ENCODE data around the gene SPG7. TPM values are rescaled to one million over a fixed set of nuclear protein-coding genes. Genes with fewer than 3 reads are reported as not detected.
A peak's percentile ranks its signal among the peaks of the same experiment; 100 is the strongest.
"Not testable (repeated sequence)": the region's sequence is repeated elsewhere in the genome, so short reads cannot be mapped to it uniquely, and the experiment has no call there.

SPG7 gene
- total RNA-seq, 2 donors from 2014 or later, result 72.8 to 216 TPM

DNA sequence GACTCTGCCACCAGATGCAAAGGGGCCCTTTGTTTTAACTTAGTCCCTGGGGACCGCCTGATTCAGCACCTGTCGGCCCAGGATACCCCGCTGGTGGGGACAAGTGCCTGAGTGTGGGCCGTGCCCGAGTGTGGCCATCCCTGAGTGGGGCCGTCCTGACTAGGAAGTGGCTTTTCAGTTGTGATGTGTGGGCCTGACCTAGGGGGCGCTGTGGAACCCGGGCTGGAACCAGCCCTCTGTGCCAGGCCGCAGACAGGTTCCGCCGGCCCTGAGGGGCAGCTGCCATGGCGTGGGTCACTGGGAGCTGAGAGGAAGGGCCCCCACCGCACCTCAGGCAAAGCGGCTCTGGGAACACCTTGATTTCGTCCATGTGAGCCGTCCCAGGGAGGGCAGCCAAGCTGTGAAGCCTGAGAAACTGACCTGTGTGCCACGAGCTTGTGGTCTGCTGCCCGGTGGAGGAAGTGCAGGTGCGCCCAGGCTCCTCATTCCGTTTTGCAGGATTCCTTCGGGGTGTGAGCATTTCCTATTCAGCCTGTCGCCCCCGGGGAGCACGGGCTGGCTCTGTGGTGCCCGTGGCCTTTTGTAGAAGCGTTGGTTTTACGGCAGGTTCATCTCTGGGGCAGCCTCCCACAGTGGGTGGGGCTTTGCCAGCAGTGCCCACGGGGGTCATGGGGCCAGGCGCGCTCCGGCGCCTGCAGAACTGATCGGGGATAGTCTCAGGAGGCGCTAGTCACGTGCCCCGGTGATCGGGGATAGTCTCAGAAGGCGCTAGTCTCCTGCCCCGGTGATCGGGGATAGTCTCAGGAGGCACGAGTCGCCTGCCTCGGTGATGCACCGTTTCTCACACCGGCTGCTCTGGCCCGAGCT lies 57.5 kb downstream of the SPG7 start:
- no peak for DNase-seq (ENCODE audit: low spot score)
- Histone ChIP-seq H3K9me3 (no peaks in the 10 kb centered on the region), H3K4me1 (peaks cover 0 to 40% of the 10 kb centered on the region in 2 donors), H3K27ac (peak overlapping the region in 1 of 2 donors; percentile 12), H3K4me3 (peak overlapping the region in 1 of 2 donors; percentile 35), H3K27me3 (no peaks in the 10 kb centered on the region), H3K36me3 (peaks cover 39% of the 10 kb centered on the region)
- TF ChIP-seq, protein P1, sequence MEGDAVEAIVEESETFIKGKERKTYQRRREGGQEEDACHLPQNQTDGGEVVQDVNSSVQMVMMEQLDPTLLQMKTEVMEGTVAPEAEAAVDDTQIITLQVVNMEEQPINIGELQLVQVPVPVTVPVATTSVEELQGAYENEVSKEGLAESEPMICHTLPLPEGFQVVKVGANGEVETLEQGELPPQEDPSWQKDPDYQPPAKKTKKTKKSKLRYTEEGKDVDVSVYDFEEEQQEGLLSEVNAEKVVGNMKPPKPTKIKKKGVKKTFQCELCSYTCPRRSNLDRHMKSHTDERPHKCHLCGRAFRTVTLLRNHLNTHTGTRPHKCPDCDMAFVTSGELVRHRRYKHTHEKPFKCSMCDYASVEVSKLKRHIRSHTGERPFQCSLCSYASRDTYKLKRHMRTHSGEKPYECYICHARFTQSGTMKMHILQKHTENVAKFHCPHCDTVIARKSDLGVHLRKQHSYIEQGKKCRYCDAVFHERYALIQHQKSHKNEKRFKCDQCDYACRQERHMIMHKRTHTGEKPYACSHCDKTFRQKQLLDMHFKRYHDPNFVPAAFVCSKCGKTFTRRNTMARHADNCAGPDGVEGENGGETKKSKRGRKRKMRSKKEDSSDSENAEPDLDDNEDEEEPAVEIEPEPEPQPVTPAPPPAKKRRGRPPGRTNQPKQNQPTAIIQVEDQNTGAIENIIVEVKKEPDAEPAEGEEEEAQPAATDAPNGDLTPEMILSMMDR (IDR thresholded peaks at IDR 0.05), result peak in 1 of 2 donors; percentile 65

DNA sequence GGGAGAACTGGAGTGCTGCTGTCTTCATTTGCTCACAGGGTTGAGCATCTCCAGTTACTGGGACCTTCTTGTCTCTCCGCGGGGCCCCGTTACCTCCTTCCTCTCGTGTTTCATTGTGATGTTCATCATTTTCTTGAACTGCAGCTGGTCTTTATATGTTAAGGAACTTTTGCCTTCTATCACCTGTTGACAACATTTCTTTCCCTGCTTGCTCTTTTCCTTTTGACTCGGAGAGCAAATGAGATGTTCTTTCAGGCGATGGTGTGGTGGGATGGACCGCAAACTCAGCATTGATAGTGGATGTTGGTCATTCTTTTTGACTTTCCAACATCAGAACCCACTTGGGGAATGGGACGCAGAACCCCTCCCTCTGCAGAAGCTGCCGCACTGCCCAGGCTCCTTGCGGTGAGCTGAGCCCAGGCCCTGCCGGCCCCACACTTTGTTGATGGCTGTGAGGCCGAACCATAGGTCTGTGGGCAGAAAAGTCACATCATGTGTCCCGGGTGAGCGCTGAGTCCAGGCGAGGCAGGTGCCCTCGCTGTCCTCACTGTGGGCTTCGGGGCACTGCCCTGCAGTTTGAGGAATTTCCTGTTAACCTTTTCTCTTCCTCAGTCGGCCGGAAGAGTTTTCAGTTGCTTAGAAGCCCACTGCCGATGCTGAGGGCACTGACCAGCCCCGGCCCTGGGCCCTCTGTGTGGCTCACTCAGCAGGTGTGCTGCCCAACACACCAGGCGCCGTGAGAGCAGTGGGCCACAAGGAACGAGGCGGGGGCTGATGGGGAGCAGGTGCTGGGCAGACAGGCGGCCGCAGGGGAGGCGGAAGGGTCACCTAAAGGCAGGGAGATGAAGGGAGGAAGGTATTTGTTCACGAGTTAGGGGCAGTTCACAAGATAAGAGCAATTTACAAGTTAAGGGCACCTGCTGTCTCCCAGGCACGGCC lies 59.7 kb downstream of the SPG7 start:
- Histone ChIP-seq H3K4me1 (peaks cover 0 to 19% of the 10 kb centered on the region in 2 donors), H3K9me3 (no peaks in the 10 kb centered on the region), H3K27ac (no peak overlapping the region), H3K4me3 (no peak overlapping the region), H3K36me3 (peaks cover 20% of the 10 kb centered on the region), H3K27me3 (no peaks in the 10 kb centered on the region)
- no peak for DNase-seq (ENCODE audit: low spot score)
- TF ChIP-seq, protein P1 (IDR thresholded peaks at IDR 0.05), result no peak

DNA sequence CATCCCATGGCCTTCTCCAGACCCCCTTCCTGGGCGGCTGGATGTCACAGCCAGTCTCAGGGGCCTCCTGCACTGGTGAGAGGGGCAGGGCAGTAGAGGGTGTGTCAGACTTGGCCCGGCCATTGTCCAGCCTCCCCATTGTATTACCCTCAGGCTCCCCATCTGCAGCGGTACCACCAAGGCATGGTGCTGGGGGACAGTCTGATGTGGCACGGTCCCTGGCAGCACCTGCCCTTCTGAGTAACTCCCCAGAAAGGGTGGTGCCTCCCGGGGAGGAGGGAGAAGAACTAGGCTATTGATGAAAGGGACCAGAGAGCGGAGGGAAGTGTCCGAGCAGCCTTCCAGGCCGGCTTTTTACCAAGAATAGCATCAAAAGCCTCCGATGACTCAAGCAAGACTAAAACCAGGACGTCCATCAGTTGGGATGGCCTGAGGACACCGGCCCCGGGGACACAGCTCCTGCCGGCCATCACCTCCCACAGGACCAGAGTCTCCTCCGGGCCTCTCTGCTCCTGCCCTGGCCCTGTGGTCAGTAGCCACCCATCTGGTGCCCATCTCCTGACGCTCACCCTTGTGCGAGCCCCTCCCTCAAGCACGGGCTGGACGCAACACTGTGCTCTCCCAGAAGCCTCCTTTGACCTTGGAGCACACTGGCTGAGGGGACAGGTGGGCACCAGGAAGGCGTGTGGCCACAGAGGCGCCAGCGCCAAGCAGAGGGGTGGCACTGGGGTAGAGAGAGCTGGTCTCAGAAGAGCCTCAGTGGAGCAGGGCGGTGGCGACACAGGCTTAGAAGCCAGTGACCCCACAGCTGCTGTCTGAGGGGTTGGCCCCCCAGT lies 61.5 kb downstream of the SPG7 start:
- Histone ChIP-seq H3K36me3 (peaks cover 2% of the 10 kb centered on the region), H3K27me3 (peaks cover under 1 to 4% of the 10 kb centered on the region in 2 donors)
- TF ChIP-seq, protein P1 (IDR thresholded peaks at IDR 0.05), result no peak

DNA sequence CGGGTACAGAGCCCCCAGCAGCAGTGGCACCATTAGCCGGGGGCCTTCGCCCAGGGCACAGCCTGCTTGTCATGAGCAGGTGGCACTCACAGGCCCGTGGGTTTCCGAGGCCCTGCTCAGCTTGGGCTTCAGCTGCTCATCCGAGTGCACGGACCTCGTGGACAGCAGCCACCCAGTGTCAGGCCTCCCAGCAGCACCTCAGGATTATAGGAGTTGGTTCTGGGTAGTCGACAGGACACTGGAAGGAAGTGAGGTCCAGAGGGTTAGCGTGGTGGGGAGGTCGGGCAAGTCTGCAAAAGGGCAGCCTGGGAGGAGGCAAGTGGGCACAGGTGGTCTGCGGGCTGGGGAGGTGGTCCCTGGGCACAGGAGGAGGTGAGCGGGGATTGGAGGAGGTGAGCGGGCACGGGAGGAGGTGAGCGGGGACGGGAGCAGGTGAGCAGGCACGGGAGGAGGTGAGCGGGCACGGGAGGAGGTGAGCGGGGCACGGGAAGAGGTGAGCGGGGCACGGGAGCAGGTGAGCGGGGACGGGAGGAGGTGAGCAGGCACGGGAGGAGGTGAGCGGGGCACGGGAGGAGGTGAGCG lies 62.2 kb downstream of the SPG7 start:
- Histone ChIP-seq H3K27me3 (peaks cover 7 to 11% of the 10 kb centered on the region in 2 donors), H3K4me1 (peaks cover 0 to 24% of the 10 kb centered on the region in 2 donors), H3K27ac (no peak overlapping the region)

More for the DNA sequence above, 61.5 kb downstream of the SPG7 start:
- Histone ChIP-seq H3K9me3 (no peaks in the 10 kb centered on the region), H3K4me1 (peaks cover 0 to 24% of the 10 kb centered on the region in 2 donors), H3K4me3 (no peak overlapping the region), H3K27ac (no peak overlapping the region)
- no peak for DNase-seq (ENCODE audit: low spot score)

DNA sequence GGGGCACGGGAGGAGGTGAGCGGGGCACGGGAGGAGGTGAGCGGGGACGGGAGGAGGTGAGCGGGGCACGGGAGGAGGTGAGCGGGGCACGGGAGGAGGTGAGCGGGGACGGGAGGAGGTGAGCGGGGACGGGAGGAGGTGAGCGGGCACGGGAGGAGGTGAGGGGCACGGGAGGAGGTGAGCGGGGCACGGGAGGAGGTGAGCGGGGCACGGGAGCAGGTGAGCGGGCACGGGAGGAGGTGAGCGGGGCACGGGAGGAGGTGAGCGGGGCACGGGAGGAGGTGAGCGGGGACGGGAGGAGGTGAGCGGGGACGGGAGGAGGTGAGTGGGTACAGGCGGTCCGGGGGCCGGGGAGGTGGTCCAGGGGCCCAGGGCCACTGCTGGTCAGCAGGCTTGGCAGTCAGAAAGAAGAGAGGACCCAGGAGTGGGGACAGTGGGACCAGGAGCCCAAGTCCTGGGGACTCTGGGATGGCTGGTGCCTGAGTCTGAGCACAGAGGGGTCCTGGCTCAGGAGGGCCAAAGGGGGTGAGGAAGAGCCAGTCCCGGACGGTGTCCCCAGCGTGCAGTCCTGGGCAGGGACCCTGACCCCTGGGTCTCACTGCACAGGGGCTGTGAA lies 62.9 kb downstream of the SPG7 start:
- Histone ChIP-seq H3K4me1 (peaks cover 0 to 22% of the 10 kb centered on the region in 2 donors), H3K27me3 (peaks cover 7 to 11% of the 10 kb centered on the region in 2 donors)
- not testable (repeated sequence) for H3K9me3 ChIP-seq; H3K4me3 ChIP-seq; H3K27ac ChIP-seq; DNase-seq (ENCODE audit: low spot score); H3K36me3 ChIP-seq

More for the DNA sequence above, 62.2 kb downstream of the SPG7 start:
- no peak overlapping the region for H3K4me3 ChIP-seq
- H3K9me3 ChIP-seq, result no peaks in the 10 kb centered on the region
- TF ChIP-seq, protein P1 (IDR thresholded peaks at IDR 0.05), result no peak
- no peaks in the 10 kb centered on the region for H3K36me3 ChIP-seq
- DNase-seq (ENCODE audit: low spot score), result no peak

Data from right atrium auricular region (tissue), 2 donors.